Endothelial cell of umbilical vein (primary cell): ENCODE data around the gene INTS11. TPM values are rescaled to one million over a fixed set of nuclear protein-coding genes. Genes with fewer than 3 reads are reported as not detected.

Experiments
- BruUV-seq: library from RNA; stranded (reverse); fragments of 400-500 nt; replicated peaks from 2 replicates; lab custom pipeline; 2021; lab: Mats Ljungman, UMichigan
- CTCF ChIA-PET: fragments of 300-600, 350-600 bp; sonication (Branson Sonifier 250); formaldehyde crosslinking; loops from one replicate; lab custom pipeline; 2021; ENCODE audit warnings: antibody characterized with exemption, inconsistent platforms; lab: Charles Lee
- POLR2A ChIA-PET: fragments of 300-600, 350-600 bp; sonication (Branson Sonifier 250); formaldehyde crosslinking; loops from one replicate; lab custom pipeline; 2021; ENCODE audit warnings: antibody characterized with exemption, inconsistent platforms; lab: Charles Lee
- DNase-seq: peaks from one replicate; pipeline ENCODE4 v3.0.0-alpha.2; 2011; ENCODE audit warnings: low read depth, low spot score
- FAIRE-seq: peaks from 2 replicates; lab custom pipeline; 2011; peaks lifted over from hg19 to GRCh38; lab: Jason Lieb, UNC
- H2AFZ ChIP-seq: 2 replicates; pipeline ENCODE4 v1.6.0; 2012; ENCODE audit warnings: low read depth, low read length, control low read depth, inconsistent platforms
- H3K27ac ChIP-seq: 2 replicates; pipeline ENCODE4 v1.5.1; 2011; ENCODE audit warnings: low read depth, mild to moderate bottlenecking, control low read depth, low read length, moderate library complexity; ENCODE audit not compliant: insufficient read depth
- H3K27me3 ChIP-seq, 2 experiments: 2 replicates each; pipeline versions ENCODE4 v1.6.0 to v1.6.1; 2011; ENCODE audit warnings: low read length in 2 of 2, mixed read lengths in 1 of 2; ENCODE audit not compliant: control insufficient read depth in 2 of 2, insufficient read depth in 2 of 2
- H3K36me3 ChIP-seq, 2 experiments: 2 replicates in 1 of 2; 3 replicates in 1 of 2; pipeline ENCODE4 v1.5.1; 2011; ENCODE audit warnings: low read length in 2 of 2, mild to moderate bottlenecking in 1 of 2, moderate library complexity in 1 of 2; ENCODE audit not compliant: control insufficient read depth in 2 of 2, insufficient read depth in 2 of 2; ENCODE audit errors: extremely low read depth in 1 of 2
- H3K4me1 ChIP-seq: 3 replicates; pipeline ENCODE4 v1.5.1; 2011; ENCODE audit warnings: mild to moderate bottlenecking, low read length; ENCODE audit not compliant: control insufficient read depth, insufficient read depth; ENCODE audit errors: extremely low read depth
- H3K4me2 ChIP-seq: 2 replicates; pipeline ENCODE4 v1.6.1; 2011; ENCODE audit warnings: low read length, control low read depth, mixed read lengths; ENCODE audit not compliant: insufficient read depth
- H3K4me3 ChIP-seq, 3 experiments: fragments of 200-600 bp in 1 of 3; sonication (generic), shearing (Covaris generic) in 1 of 3; replicated peaks in 1 of 3; 2 replicates each; pipeline ENCODE4 v1.5.1; 2011 to 2016; ENCODE audit warnings: control low read depth in 3 of 3, low read length in 3 of 3, mild to moderate bottlenecking in 2 of 3, inconsistent platforms in 1 of 3, low read depth in 1 of 3, moderate library complexity in 1 of 3; ENCODE audit not compliant: insufficient read depth in 1 of 3
- H3K79me2 ChIP-seq: 2 replicates; pipeline ENCODE4 v1.6.0; 2012; ENCODE audit warnings: low read length, inconsistent platforms; ENCODE audit not compliant: control insufficient read depth, insufficient read depth
- H3K9ac ChIP-seq: replicated peaks from 2 replicates; pipeline ENCODE3; 2011; ENCODE audit warnings: low read length, control low read depth; ENCODE audit not compliant: insufficient read depth; ENCODE audit errors: extremely low read depth
- H3K9me1 ChIP-seq: replicated peaks from 3 replicates; pipeline ENCODE4 v1.6.0; 2011; ENCODE audit warnings: mild to moderate bottlenecking, low read length; ENCODE audit not compliant: control insufficient read depth, insufficient read depth; ENCODE audit errors: extremely low read depth
- H3K9me3 ChIP-seq: replicated peaks from 2 replicates; pipeline ENCODE4 v1.5.1; 2012; ENCODE audit warnings: low read length, inconsistent platforms; ENCODE audit not compliant: control insufficient read depth, insufficient read depth
- H4K20me1 ChIP-seq: replicated peaks from 2 replicates; pipeline ENCODE3; 2011; ENCODE audit warnings: mild to moderate bottlenecking, low read length; ENCODE audit not compliant: control insufficient read depth, insufficient read depth; ENCODE audit errors: extremely low read depth
- CTCF ChIP-seq, 2 donors: IDR thresholded peaks; 1 replicate in 1 of 2; 2 replicates in 1 of 2; pipeline ENCODE4 v1.5.1; 2011; ENCODE audit warnings: low read length in 2 of 2, mild to moderate bottlenecking in 2 of 2, moderate library complexity in 2 of 2, control low read depth in 1 of 2, inconsistent platforms in 1 of 2, low read depth in 1 of 2; ENCODE audit not compliant: insufficient read depth in 1 of 2; ENCODE audit errors: extremely low read depth in 1 of 2
- EZH2 ChIP-seq: IDR thresholded peaks from 2 replicates; pipeline ENCODE4 v1.6.1; 2012; ENCODE audit warnings: borderline replicate concordance, low read depth, mild to moderate bottlenecking, moderate library complexity, low read length, inconsistent platforms; ENCODE audit not compliant: severe bottlenecking
- FOS ChIP-seq: IDR thresholded peaks from 2 replicates; pipeline ENCODE4 v1.6.1; 2011; ENCODE audit warnings: mild to moderate bottlenecking, low read length, moderate library complexity, borderline replicate concordance; ENCODE audit not compliant: insufficient read depth
- GATA2 ChIP-seq: IDR thresholded peaks from 2 replicates; pipeline ENCODE4 v1.7.0; 2011; ENCODE audit warnings: low read depth, mild to moderate bottlenecking, moderate library complexity, mixed read lengths, low read length; ENCODE audit not compliant: insufficient read length, insufficient read depth
- JUN ChIP-seq: IDR thresholded peaks from 2 replicates; pipeline ENCODE4 v1.6.1; 2011; ENCODE audit warnings: borderline replicate concordance, low read depth; ENCODE audit not compliant: insufficient read length, insufficient read depth
- MAX ChIP-seq: IDR thresholded peaks from 2 replicates; pipeline ENCODE4 v1.6.1; 2011; ENCODE audit not compliant: insufficient read depth, insufficient read length
- MYC ChIP-seq: IDR thresholded peaks from one replicate; pipeline ENCODE4 v1.6.1; 2011; ENCODE audit warnings: mild to moderate bottlenecking, low read depth, low read length
- POLR2A ChIP-seq: IDR thresholded peaks from 2 replicates; pipeline ENCODE4 v1.6.1; 2012; ENCODE audit warnings: low read depth, mild to moderate bottlenecking, control low read depth, low read length
- POLR2AphosphoS5 ChIP-seq: IDR thresholded peaks from 2 replicates; pipeline ENCODE4 v1.6.1; 2012; ENCODE audit warnings: low read depth, mild to moderate bottlenecking, control low read depth, low read length, moderate library complexity; ENCODE audit not compliant: insufficient read depth
- dilution Hi-C: fragments of 300-500 bp; cut with MboI; formaldehyde crosslinking; loops from one replicate; pipeline ENCODE4 v1.15.0; 2019; ENCODE audit warnings: low sequenced_read_pairs; ENCODE audit not compliant: extremely low pct_ligation_motif_present
- intact Hi-C: fragments of 100-400 bp; cut with micrococcal nuclease; formaldehyde crosslinking; loops from one replicate; pipeline ENCODE4 v1.10.0; 2022
- polyA plus RNA-seq, 4 experiments: library from polyadenylated mRNA; depleted of rRNA in 3 of 4; stranded (reverse) in 3 of 4; unstranded in 1 of 4; fragments of >200 nt; gene quantifications; 2 replicates each; pipeline versions ENCODE4 v1.2.1 to v1.2.3, GENCODE V29; 2011 to 2012; ENCODE audit warnings: missing spikeins in 1 of 4
- total RNA-seq: library from RNA; stranded (reverse); gene quantifications from 2 replicates; pipeline ENCODE4 v1.2.3, GENCODE V29; 2021

INTS11 gene
- total and polyA plus RNA-seq, 2 donors (not counting 3 experiments of a cell fraction or from before 2014, with no cell fraction given): 132 to 222 TPM

GRCh38 chr1:1336931-1337792 is 12.7 kb upstream of the INTS11 start:
- no peak overlapping the region for H3K9ac ChIP-seq
- no peaks in the 10 kb centered on the region for H3K79me2 ChIP-seq
- H3K27me3 ChIP-seq: no peaks in the 10 kb centered on the region
- intact Hi-C loops (no loop called here), dilution Hi-C loops (no loop called here)
- no peak overlapping the region for H3K4me3 ChIP-seq
- no peaks in the 10 kb centered on the region for H3K4me1 ChIP-seq
- no peak overlapping the region for H3K27ac ChIP-seq
- BruUV-seq: no TSS peak
- H3K9me1 ChIP-seq: no peaks in the 10 kb centered on the region
- CTCF ChIA-PET: interaction anchor here (1.7 kb wide), 1 partner anchor 11 kb away, joined by 4 read pairs; no protein-coding TSS in a partner anchor
- no peak overlapping the region for H2AFZ ChIP-seq
- POLR2A ChIA-PET: no interaction called here
- FAIRE-seq (no peak), DNase-seq (no peak)
- no peak overlapping the region for H3K4me2 ChIP-seq
- TF ChIP-seq JUN (no peak), MYC (no peak), MAX (no peak), POLR2A (no peak), GATA2 (no peak), CTCF (IDR thresholded peaks at IDR 0.05; ENCODE audit: extremely low read depth in 1 of 2, insufficient read depth in 1 of 2, low read depth in 1 of 2, low read length in 2 of 2) (no peak), EZH2 (no peak), FOS (no peak), POLR2AphosphoS5 (no peak)
- peaks cover 0 to 17% of the 10 kb centered on the region in 2 experiments for H3K36me3 ChIP-seq
- no peaks in the 10 kb centered on the region for H3K9me3 ChIP-seq
- no peaks in the 10 kb centered on the region for H4K20me1 ChIP-seq
